Measurements from ENCODE around the gene JAKMIP1.

Gene JAKMIP1

DNA sequence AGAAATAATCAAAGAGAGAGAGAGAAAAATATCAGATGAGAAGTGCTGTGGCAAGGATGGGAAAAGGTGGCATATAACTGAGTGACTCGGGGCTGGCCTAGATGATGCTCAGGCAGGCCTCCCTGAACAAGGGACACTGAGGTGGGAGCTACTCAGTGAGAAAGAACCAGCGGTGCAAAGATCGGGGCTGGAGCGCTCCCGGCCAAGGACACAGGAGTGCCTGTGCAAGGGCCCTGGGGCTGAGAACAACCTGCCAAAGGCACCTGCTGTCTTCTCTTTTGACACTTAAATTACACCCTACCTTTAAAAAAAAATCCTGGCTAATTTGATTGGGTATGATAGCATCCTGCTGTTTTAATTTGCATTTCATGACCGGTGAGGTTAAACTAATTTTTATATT is 104.5 kb downstream of the JAKMIP1 start:
- POLR2A ChIA-PET (ENCODE audit: low non-redundant PET): no interaction called here
- TF ChIP-seq, protein P1, sequence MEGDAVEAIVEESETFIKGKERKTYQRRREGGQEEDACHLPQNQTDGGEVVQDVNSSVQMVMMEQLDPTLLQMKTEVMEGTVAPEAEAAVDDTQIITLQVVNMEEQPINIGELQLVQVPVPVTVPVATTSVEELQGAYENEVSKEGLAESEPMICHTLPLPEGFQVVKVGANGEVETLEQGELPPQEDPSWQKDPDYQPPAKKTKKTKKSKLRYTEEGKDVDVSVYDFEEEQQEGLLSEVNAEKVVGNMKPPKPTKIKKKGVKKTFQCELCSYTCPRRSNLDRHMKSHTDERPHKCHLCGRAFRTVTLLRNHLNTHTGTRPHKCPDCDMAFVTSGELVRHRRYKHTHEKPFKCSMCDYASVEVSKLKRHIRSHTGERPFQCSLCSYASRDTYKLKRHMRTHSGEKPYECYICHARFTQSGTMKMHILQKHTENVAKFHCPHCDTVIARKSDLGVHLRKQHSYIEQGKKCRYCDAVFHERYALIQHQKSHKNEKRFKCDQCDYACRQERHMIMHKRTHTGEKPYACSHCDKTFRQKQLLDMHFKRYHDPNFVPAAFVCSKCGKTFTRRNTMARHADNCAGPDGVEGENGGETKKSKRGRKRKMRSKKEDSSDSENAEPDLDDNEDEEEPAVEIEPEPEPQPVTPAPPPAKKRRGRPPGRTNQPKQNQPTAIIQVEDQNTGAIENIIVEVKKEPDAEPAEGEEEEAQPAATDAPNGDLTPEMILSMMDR (conservative IDR thresholded peaks at IDR 0.05; ENCODE audit: low read depth): no peak
- no peak for DNase-seq (ENCODE audit: low spot score)
- CTCF ChIA-PET: interaction anchor here (0.6 kb wide), 1 partner anchor 104 kb away, joined by 3 read pairs; no protein-coding TSS in a partner anchor
- H3K27ac ChIP-seq: no peak overlapping the region

DNA sequence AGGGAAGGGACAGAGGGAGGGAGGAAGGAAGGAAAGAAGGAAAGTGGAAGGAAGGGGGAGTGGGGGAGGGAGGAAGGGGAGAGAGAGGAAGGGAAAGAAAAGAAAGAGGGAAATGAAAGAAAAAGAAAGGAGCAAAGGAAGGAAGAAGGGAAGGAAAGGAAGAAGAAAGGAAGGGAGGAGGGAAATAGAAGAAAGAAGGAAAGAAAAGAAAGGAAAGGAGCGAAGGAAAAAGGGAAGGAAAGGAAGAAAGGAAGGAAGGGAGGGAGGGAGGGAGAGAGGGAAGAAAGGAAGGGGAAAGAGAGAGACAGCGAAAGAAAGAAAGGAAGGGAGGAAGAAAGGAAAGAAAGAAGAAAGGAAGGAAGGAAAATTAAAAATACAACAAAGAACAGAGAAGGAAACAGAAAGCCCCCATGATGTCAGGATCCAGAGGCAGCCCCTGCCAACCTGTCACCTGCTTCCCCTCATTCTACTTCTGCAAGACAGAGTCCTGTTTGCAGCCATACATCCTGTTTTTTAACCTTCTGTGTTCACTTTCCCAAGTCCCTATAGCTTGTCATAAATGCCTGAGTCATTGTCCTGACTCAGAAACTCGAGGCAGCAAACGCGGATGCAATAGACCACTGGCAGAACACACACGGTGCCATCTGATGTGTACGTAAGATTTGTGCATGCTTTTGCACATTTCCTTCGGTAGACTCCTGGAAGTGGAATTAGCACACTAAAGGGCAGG is 105.2 kb downstream of the JAKMIP1 start:
- ChIA-PET POLR2A (ENCODE audit: low non-redundant PET) (no interaction called here), CTCF (interaction anchor here (0.6 kb wide), 1 partner anchor 104 kb away, joined by 3 read pairs; no protein-coding TSS in a partner anchor)
- no peak overlapping the region for H3K27ac ChIP-seq
- DNase-seq (ENCODE audit: low spot score): no peak
- TF ChIP-seq, protein P1 (conservative IDR thresholded peaks at IDR 0.05; ENCODE audit: low read depth): no peak

DNA sequence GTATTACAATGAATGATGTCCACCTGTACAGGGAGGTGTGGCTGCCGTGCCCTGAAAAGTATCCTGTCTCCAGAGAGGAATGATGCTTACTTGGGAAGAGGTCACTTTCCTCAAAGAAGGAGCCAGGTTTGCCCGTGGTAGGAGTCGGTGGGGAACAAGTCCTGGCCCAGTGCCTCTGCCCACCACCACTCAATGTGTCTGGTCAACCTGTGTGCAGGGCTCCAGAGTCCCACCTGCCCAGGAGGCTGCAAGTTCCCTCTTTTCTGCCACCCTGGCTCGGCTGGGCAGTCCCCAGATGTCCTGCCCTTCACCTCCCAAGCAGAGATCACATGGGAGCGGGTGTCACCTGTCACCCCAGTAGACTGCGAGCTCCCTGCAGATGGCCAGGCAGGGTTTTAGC is 106.7 kb downstream of the JAKMIP1 start:
- DNase-seq (ENCODE audit: low spot score): no peak
- POLR2A ChIA-PET (ENCODE audit: low non-redundant PET): no interaction called here
- no peak overlapping the region for H3K27ac ChIP-seq
- CTCF ChIA-PET: no interaction called here
- TF ChIP-seq, protein P1 (conservative IDR thresholded peaks at IDR 0.05; ENCODE audit: low read depth): no peak

DNA sequence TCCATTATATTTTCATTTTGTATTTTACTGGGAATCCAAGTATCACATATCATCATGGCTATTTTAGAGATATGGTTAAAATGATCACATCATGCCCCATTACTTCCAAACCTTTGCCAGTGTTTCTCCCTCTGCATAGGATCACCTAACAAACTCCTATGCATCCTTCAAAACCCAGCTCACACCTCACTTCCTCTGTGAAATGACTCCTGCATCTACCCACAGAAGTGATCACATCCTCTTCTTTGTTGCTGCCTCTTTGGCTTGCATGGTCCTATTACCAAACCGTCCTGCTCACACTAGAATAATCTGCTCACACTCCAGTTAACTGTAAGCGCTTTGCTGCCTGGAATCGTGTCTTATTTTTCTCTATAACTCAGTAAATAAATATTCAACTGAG is 107.4 kb downstream of the JAKMIP1 start:
- no peak for DNase-seq (ENCODE audit: low spot score)
- CTCF ChIA-PET: no interaction called here
- H3K27ac ChIP-seq: no peak overlapping the region
- POLR2A ChIA-PET (ENCODE audit: low non-redundant PET): no interaction called here
- TF ChIP-seq, protein P1 (conservative IDR thresholded peaks at IDR 0.05; ENCODE audit: low read depth): no peak

DNA sequence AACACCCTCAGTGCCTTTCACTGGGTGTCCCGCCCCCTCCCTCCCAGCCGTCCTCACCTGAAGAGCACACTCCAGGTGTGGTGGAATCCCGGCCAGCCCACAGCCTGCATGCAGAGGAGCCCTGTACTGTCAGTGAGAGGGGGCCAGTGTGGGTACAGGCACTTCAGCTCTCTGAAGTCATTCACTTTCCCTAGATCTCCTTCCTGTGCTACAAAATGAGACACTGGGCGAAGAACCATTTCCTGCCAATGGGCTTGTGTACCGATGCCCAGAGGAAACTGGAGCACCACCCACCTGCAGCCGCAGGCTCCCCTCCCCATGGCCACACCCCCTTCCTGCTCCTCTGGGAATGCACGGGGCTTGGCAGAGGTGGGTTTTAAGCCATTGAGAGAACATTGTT is 108.2 kb downstream of the JAKMIP1 start:
- TF ChIP-seq, protein P1 (conservative IDR thresholded peaks at IDR 0.05; ENCODE audit: low read depth): no peak
- ChIA-PET POLR2A (ENCODE audit: low non-redundant PET) (no interaction called here), CTCF (no interaction called here)
- DNase-seq (ENCODE audit: low spot score): no peak
- H3K27ac ChIP-seq: no peak overlapping the region

DNA sequence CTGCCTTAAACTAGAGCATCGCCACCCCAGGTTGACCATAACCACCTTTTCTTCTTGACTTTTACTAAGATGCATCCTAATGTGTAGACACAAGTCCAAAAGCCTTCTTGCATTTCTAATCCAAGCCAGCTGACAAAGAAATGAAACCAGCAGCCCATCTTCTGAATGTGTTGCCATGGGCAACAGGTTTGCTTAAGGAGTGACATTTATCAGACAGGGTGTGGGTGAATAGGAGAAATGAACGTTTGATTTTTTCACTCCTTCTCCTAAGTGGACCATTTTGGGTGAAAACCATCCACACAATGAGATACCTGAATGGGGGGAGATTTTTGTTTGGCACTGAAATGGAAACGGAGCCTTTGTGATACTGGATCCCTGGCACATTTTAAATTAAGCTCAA is 109.4 kb downstream of the JAKMIP1 start:
- H3K27ac ChIP-seq: no peak overlapping the region
- POLR2A ChIA-PET (ENCODE audit: low non-redundant PET): no interaction called here
- CTCF ChIA-PET: no interaction called here
- DNase-seq (ENCODE audit: low spot score): no peak
- TF ChIP-seq, protein P1 (conservative IDR thresholded peaks at IDR 0.05; ENCODE audit: low read depth): no peak

Data from RWPE1 (cell line).